GM10266 (cell line): ENCODE data around the gene ADAMTSL3.

Experiments
- DNase-seq: peaks from one replicate; pipeline ENCODE4 v3.0.0; 2012; ENCODE audit errors: extremely low spot score
- CTCF ChIP-seq: IDR thresholded peaks from 2 replicates; pipeline ENCODE4 v1.5.1; 2012; ENCODE audit warnings: mild to moderate bottlenecking, low read depth; ENCODE audit not compliant: control insufficient read depth, insufficient read depth; ENCODE audit errors: missing control alignments

Gene ADAMTSL3

GRCh38 chr15:83786336-83786735 is 132.4 kb downstream of the ADAMTSL3 start:
- no peak for TF ChIP-seq CTCF
- no peak for DNase-seq

- no peak for TF ChIP-seq CTCF
- DNase-seq: no peak
Measured at GRCh38 chr15:83793069-83793468, 139.1 kb downstream of the ADAMTSL3 start.

GRCh38 chr15:83794209-83794608 is 140.3 kb downstream of the ADAMTSL3 start:
- TF ChIP-seq CTCF: no peak
- no peak for DNase-seq

- no peak for DNase-seq
- TF ChIP-seq CTCF: no peak
Measured at GRCh38 chr15:83809345-83809744, 155.4 kb downstream of the ADAMTSL3 start.

GRCh38 chr15:83810110-83810509 is 156.2 kb downstream of the ADAMTSL3 start:
- no peak for DNase-seq
- no peak for TF ChIP-seq CTCF

GRCh38 chr15:83813682-83814081 is 159.8 kb downstream of the ADAMTSL3 start:
- DNase-seq: no peak
- no peak for TF ChIP-seq CTCF

- no peak for TF ChIP-seq CTCF
- no peak for DNase-seq
Measured at GRCh38 chr15:83815506-83815905, 161.6 kb downstream of the ADAMTSL3 start.
